WTC11 (cell line): ENCODE measurements around the gene CHST11. TPM values are rescaled to one million over a fixed set of nuclear protein-coding genes. Genes with fewer than 3 reads are reported as not detected.

Source experiments
- ATAC-seq: fragments of 200-7000 bp; cut with Tn5 transposase; 2 replicates; pipeline ENCODE4 v1.10.0; 2021; ENCODE audit warnings: mild to moderate bottlenecking, moderate library complexity
- CTCF ChIA-PET: fragments of 300-600 bp; sonication (Branson Sonifier 250); formaldehyde crosslinking; loops from one replicate; lab custom pipeline; 2021; ENCODE audit warnings: antibody characterized with exemption; lab: Charles Lee
- POLR2A ChIA-PET: fragments of 350-600 bp; sonication (Branson Sonifier 250); formaldehyde crosslinking; loops from one replicate; lab custom pipeline; 2021; ENCODE audit warnings: antibody characterized with exemption; lab: Charles Lee
- DNase-seq: peaks from one replicate; pipeline ENCODE4 v3.0.0; 2021; ENCODE audit warnings: low spot score
- H3K27ac Mint-ChIP-seq: 2 replicates; pipeline ENCODE4 v1.8.0; 2021; ENCODE audit warnings: mixed read lengths
- H3K27me3 Mint-ChIP-seq: 2 replicates; pipeline ENCODE4 v1.8.0; 2021; ENCODE audit warnings: low read depth, mild to moderate bottlenecking, moderate library complexity, mixed read lengths
- H3K36me3 Mint-ChIP-seq: 2 replicates; pipeline ENCODE4 v1.8.0; 2021; ENCODE audit warnings: mixed read lengths
- H3K4me1 Mint-ChIP-seq: 2 replicates; pipeline ENCODE4 v1.8.0; 2022; ENCODE audit warnings: mixed read lengths
- H3K4me3 Mint-ChIP-seq: 2 replicates; pipeline ENCODE4 v1.8.0; 2021; ENCODE audit warnings: mild to moderate bottlenecking, moderate library complexity, mixed read lengths
- H3K9me3 Mint-ChIP-seq: 2 replicates; pipeline ENCODE4 v1.8.0; 2021; ENCODE audit warnings: mixed read lengths
- ATF1 ChIP-seq: sonication (generic); formaldehyde crosslinking; IDR thresholded peaks from 2 replicates; pipeline ENCODE4 v1.8.1; 2023; ENCODE audit warnings: mild to moderate bottlenecking, moderate library complexity, missing genetic modification reagents
- FOXP1 ChIP-seq: sonication (generic); formaldehyde crosslinking; IDR thresholded peaks from 2 replicates; pipeline ENCODE4 v1.8.0; 2022; ENCODE audit warnings: missing genetic modification reagents, mild to moderate bottlenecking, moderate library complexity, borderline replicate concordance
- GTF2I ChIP-seq: fragments of 250-450 bp; sonication (Bioruptor Pico); conservative IDR thresholded peaks from 2 replicates; pipeline ENCODE4 v1.4.0; 2021; ENCODE audit warnings: mild to moderate bottlenecking
- HMGA2 ChIP-seq: fragments of 250-450 bp; sonication (Bioruptor Pico); IDR thresholded peaks from 2 replicates; pipeline ENCODE4 v1.4.0; 2021; ENCODE audit warnings: mild to moderate bottlenecking, moderate library complexity
- NFE2L1 ChIP-seq: sonication (generic); formaldehyde crosslinking; IDR thresholded peaks from 2 replicates; pipeline ENCODE4 v1.8.1; 2023; ENCODE audit warnings: missing genetic modification reagents
- NR3C1 ChIP-seq: sonication (generic); formaldehyde crosslinking; conservative IDR thresholded peaks from 2 replicates; pipeline ENCODE4 v1.8.1; 2023; ENCODE audit warnings: low read depth, mild to moderate bottlenecking, missing genetic modification reagents
- PRRX2 ChIP-seq: fragments of 250-450 bp; sonication (Bioruptor Pico); IDR thresholded peaks from 2 replicates; pipeline ENCODE4 v1.8.0; 2021; ENCODE audit warnings: mild to moderate bottlenecking
- ZNF121 ChIP-seq: sonication (generic); formaldehyde crosslinking; IDR thresholded peaks from 2 replicates; pipeline ENCODE4 v1.8.0; 2023; ENCODE audit warnings: missing genetic modification reagents
- ZNF219 ChIP-seq: sonication (generic); formaldehyde crosslinking; IDR thresholded peaks from 2 replicates; pipeline ENCODE4 v1.8.0; 2023; ENCODE audit warnings: missing genetic modification reagents, mild to moderate bottlenecking, borderline replicate concordance
- ZNF423 ChIP-seq: fragments of 250-450 bp; sonication (Bioruptor Pico); IDR thresholded peaks from 2 replicates; pipeline ENCODE4 v2.1.2; 2022; ENCODE audit warnings: mild to moderate bottlenecking, moderate library complexity
- ZNF671 ChIP-seq: fragments of 250-450 bp; sonication (Bioruptor Pico); IDR thresholded peaks from 2 replicates; pipeline ENCODE4 v1.8.0; 2021; ENCODE audit warnings: mild to moderate bottlenecking
- total RNA-seq: library from RNA; stranded (reverse); gene quantifications from 3 replicates; pipeline ENCODE4 v1.2.3, GENCODE V29; 2021
- TF ChIP-seq, protein P1 (sequence below): sonication (generic); formaldehyde crosslinking; IDR thresholded peaks from 2 replicates; pipeline ENCODE4 v1.8.1; 2023; ENCODE audit warnings: mild to moderate bottlenecking, moderate library complexity, missing genetic modification reagents
- TF ChIP-seq, protein P2 (sequence below): sonication (generic); formaldehyde crosslinking; IDR thresholded peaks from 2 replicates; pipeline ENCODE4 v1.8.0; 2022; ENCODE audit warnings: missing genetic modification reagents
- TF ChIP-seq, protein P3 (sequence below): fragments of 250-450 bp; sonication (Bioruptor Pico); IDR thresholded peaks from 2 replicates; pipeline ENCODE4 v1.9.0; 2021; ENCODE audit warnings: mild to moderate bottlenecking, borderline replicate concordance
- TF ChIP-seq, protein P4 (sequence below): fragments of 250-450 bp; sonication (Bioruptor Pico); IDR thresholded peaks from 2 replicates; pipeline ENCODE4 v1.9.0; 2021; ENCODE audit warnings: moderate library complexity, mild to moderate bottlenecking, inconsistent platforms, borderline replicate concordance
- TF ChIP-seq, protein P5 (sequence below): fragments of 200-600 bp; IDR thresholded peaks from 2 replicates; pipeline ENCODE4 v1.8.0; 2022; ENCODE audit warnings: antibody characterized with exemption
- TF ChIP-seq, protein P6 (sequence below): sonication (generic); formaldehyde crosslinking; IDR thresholded peaks from 2 replicates; pipeline ENCODE4 v1.8.1; 2023; ENCODE audit warnings: mild to moderate bottlenecking, missing genetic modification reagents

Gene CHST11
- total RNA-seq, 1 experiment from 2014 or later, result 24.2 TPM

DNA sequence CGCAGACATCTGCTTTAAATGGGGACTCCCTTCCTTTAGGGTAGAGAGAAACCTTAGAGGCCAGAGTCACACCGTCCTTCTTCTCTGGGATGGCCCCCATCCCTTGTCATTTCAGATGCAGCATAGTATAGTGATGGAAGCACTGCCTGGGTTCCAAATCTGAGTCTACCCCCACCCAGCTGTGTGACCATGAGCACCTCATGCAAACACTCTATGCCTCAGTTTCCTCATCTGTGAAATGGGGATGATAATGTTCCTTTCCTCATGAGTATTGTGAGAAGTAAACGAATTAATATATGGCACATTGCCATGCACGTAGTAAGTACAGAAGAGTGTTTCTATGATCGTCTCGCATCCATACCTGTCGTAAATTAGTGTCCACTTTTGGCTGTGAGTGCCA lies 259.4 kb downstream of the CHST11 start:
- Mint-ChIP-seq H3K9me3 (no peaks in the 10 kb centered on the region), H3K36me3 (no peaks in the 10 kb centered on the region), H3K27me3 (no peaks in the 10 kb centered on the region), H3K4me1 (peaks cover 42% of the 10 kb centered on the region), H3K27ac (no peak overlapping the region), H3K4me3 (no peak overlapping the region)
- no peak for DNase-seq
- TF ChIP-seq, protein P1, sequence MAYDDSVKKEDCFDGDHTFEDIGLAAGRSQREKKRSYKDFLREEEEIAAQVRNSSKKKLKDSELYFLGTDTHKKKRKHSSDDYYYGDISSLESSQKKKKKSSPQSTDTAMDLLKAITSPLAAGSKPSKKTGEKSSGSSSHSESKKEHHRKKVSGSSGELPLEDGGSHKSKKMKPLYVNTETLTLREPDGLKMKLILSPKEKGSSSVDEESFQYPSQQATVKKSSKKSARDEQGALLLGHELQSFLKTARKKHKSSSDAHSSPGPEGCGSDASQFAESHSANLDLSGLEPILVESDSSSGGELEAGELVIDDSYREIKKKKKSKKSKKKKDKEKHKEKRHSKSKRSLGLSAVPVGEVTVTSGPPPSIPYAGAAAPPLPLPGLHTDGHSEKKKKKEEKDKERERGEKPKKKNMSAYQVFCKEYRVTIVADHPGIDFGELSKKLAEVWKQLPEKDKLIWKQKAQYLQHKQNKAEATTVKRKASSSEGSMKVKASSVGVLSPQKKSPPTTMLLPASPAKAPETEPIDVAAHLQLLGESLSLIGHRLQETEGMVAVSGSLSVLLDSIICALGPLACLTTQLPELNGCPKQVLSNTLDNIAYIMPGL (CRISPR knock-in tag), result no peak
- TF ChIP-seq NFE2L1 (no peak), ZNF423 (CRISPR knock-in tag) (no peak), ZNF219 (CRISPR knock-in tag) (no peak)
- TF ChIP-seq, protein P2, sequence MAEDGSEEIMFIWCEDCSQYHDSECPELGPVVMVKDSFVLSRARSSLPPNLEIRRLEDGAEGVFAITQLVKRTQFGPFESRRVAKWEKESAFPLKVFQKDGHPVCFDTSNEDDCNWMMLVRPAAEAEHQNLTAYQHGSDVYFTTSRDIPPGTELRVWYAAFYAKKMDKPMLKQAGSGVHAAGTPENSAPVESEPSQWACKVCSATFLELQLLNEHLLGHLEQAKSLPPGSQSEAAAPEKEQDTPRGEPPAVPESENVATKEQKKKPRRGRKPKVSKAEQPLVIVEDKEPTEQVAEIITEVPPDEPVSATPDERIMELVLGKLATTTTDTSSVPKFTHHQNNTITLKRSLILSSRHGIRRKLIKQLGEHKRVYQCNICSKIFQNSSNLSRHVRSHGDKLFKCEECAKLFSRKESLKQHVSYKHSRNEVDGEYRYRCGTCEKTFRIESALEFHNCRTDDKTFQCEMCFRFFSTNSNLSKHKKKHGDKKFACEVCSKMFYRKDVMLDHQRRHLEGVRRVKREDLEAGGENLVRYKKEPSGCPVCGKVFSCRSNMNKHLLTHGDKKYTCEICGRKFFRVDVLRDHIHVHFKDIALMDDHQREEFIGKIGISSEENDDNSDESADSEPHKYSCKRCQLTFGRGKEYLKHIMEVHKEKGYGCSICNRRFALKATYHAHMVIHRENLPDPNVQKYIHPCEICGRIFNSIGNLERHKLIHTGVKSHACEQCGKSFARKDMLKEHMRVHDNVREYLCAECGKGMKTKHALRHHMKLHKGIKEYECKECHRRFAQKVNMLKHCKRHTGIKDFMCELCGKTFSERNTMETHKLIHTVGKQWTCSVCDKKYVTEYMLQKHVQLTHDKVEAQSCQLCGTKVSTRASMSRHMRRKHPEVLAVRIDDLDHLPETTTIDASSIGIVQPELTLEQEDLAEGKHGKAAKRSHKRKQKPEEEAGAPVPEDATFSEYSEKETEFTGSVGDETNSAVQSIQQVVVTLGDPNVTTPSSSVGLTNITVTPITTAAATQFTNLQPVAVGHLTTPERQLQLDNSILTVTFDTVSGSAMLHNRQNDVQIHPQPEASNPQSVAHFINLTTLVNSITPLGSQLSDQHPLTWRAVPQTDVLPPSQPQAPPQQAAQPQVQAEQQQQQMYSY (CRISPR knock-in tag), result no peak
- ChIA-PET CTCF (interaction anchor here (1.8 kb wide), 1 partner anchor 334 kb away, joined by 7 read pairs; no protein-coding TSS in a partner anchor), POLR2A (no interaction called here)
- ATAC-seq, result no peak

DNA sequence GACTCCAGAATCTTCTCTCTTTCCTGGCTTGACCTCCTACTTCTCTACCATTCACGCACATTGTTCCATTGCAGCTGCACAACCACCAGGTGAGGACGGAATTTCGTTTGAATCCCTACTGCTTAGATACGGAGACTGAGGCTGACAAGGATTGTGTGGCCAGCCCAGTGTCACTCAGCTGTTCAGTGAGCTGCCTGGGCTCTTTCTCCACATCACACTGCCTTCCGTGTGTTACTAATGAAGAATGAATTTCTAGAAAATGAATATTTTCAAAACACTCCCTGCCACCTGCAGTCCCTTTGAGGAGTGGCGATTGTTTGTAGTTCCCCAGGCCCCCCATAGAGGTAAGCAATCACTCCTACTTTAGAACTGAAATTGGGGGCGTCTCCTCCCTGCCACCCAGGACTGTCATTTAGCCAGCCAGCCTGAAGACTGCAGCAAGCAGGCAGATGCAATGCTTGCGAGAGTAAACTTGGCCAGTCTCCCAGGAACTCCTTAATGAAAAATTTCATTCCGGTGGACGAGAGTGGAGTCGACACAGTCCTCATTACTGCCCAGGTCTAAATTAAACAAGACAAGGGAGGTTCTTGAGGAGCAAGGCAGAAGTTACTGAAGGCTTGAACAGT lies 261.7 kb downstream of the CHST11 start:
- Mint-ChIP-seq H3K27me3 (no peaks in the 10 kb centered on the region), H3K4me3 (no peak overlapping the region), H3K9me3 (no peaks in the 10 kb centered on the region), H3K27ac (no peak overlapping the region), H3K4me1 (peaks cover 49% of the 10 kb centered on the region), H3K36me3 (no peaks in the 10 kb centered on the region)
- ChIA-PET POLR2A (no interaction called here), CTCF (interaction anchor here (1.0 kb wide), 1 partner anchor 72 kb away, joined by 3 read pairs; no protein-coding TSS in a partner anchor)
- peak; percentile 43 for ATAC-seq
- DNase-seq, result no peak
- no peak for TF ChIP-seq GTF2I (CRISPR knock-in tag)
- no peak for TF ChIP-seq NR3C1 (CRISPR knock-in tag)
- TF ChIP-seq, protein P3, sequence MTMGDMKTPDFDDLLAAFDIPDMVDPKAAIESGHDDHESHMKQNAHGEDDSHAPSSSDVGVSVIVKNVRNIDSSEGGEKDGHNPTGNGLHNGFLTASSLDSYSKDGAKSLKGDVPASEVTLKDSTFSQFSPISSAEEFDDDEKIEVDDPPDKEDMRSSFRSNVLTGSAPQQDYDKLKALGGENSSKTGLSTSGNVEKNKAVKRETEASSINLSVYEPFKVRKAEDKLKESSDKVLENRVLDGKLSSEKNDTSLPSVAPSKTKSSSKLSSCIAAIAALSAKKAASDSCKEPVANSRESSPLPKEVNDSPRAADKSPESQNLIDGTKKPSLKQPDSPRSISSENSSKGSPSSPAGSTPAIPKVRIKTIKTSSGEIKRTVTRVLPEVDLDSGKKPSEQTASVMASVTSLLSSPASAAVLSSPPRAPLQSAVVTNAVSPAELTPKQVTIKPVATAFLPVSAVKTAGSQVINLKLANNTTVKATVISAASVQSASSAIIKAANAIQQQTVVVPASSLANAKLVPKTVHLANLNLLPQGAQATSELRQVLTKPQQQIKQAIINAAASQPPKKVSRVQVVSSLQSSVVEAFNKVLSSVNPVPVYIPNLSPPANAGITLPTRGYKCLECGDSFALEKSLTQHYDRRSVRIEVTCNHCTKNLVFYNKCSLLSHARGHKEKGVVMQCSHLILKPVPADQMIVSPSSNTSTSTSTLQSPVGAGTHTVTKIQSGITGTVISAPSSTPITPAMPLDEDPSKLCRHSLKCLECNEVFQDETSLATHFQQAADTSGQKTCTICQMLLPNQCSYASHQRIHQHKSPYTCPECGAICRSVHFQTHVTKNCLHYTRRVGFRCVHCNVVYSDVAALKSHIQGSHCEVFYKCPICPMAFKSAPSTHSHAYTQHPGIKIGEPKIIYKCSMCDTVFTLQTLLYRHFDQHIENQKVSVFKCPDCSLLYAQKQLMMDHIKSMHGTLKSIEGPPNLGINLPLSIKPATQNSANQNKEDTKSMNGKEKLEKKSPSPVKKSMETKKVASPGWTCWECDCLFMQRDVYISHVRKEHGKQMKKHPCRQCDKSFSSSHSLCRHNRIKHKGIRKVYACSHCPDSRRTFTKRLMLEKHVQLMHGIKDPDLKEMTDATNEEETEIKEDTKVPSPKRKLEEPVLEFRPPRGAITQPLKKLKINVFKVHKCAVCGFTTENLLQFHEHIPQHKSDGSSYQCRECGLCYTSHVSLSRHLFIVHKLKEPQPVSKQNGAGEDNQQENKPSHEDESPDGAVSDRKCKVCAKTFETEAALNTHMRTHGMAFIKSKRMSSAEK (CRISPR knock-in tag), result no peak
- TF ChIP-seq HMGA2 (CRISPR knock-in tag), result no peak
- TF ChIP-seq FOXP1 (CRISPR knock-in tag), result no peak
- TF ChIP-seq ZNF121 (CRISPR knock-in tag), result no peak
- TF ChIP-seq, protein P4, sequence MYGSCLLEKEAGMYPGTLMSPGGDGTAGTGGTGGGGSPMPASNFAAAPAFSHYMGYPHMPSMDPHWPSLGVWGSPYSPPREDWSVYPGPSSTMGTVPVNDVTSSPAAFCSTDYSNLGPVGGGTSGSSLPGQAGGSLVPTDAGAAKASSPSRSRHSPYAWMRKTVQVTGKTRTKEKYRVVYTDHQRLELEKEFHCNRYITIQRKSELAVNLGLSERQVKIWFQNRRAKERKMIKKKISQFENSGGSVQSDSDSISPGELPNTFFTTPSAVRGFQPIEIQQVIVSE (CRISPR knock-in tag), result no peak
- no peak for TF ChIP-seq ZNF671 (CRISPR knock-in tag)
- no peak for TF ChIP-seq ATF1 (CRISPR knock-in tag)
- no peak for TF ChIP-seq PRRX2
- TF ChIP-seq, protein P5, sequence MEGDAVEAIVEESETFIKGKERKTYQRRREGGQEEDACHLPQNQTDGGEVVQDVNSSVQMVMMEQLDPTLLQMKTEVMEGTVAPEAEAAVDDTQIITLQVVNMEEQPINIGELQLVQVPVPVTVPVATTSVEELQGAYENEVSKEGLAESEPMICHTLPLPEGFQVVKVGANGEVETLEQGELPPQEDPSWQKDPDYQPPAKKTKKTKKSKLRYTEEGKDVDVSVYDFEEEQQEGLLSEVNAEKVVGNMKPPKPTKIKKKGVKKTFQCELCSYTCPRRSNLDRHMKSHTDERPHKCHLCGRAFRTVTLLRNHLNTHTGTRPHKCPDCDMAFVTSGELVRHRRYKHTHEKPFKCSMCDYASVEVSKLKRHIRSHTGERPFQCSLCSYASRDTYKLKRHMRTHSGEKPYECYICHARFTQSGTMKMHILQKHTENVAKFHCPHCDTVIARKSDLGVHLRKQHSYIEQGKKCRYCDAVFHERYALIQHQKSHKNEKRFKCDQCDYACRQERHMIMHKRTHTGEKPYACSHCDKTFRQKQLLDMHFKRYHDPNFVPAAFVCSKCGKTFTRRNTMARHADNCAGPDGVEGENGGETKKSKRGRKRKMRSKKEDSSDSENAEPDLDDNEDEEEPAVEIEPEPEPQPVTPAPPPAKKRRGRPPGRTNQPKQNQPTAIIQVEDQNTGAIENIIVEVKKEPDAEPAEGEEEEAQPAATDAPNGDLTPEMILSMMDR, result no peak
- TF ChIP-seq, protein P6, sequence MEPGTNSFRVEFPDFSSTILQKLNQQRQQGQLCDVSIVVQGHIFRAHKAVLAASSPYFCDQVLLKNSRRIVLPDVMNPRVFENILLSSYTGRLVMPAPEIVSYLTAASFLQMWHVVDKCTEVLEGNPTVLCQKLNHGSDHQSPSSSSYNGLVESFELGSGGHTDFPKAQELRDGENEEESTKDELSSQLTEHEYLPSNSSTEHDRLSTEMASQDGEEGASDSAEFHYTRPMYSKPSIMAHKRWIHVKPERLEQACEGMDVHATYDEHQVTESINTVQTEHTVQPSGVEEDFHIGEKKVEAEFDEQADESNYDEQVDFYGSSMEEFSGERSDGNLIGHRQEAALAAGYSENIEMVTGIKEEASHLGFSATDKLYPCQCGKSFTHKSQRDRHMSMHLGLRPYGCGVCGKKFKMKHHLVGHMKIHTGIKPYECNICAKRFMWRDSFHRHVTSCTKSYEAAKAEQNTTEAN, result no peak
